GM10847 (cell line): ENCODE results near the gene RAC2.

ENCODE experiments used
- POLR2A ChIP-seq: IDR thresholded peaks from 2 replicates; pipeline ENCODE4 v1.6.1; 2011; ENCODE audit not compliant: insufficient read length; ENCODE audit errors: extremely low read depth

RAC2 gene

DNA sequence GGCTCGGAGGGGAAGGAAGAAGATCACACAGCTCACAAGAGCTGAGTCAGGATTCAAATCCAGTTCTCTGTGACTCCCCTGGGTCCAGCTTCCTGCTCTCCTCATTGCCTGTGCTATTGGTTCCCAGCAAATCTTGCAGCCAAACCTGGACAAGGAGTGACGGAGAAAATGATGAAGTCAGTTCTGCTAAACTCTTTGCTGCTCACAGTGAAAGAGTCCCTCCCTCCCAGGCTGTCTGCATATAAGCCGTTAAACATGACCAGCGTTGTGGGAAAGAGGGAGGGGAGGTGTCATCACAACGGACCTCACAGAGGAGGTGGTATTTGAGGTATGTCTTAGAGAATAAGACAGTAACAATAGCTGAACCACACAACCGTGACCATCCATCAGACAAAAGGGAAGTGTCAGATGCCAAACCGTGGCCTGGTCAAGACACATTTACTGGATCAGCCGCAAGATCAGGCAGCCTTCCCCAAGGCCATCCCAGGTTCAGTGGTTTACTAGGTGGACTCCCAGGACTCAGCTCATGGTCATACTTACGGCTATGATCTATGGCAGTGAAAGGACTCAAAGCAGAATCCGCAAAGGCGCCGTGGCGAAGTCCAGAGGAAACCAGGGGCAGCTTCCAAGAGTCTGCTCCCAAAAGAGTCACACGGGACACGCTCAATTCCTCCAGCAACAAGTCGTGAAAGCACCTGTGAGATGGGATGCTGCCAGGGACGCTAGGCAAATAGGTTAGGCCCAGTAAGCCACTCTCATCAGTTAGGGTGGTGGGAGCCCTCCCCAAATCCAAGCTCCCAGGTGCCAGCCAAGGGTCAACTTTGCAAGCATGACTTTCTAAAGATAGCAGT, 35.5 kb upstream of the RAC2 start:
- TF ChIP-seq POLR2A, result no peak

GRCh38 chr22:37278261-37278660, 34.2 kb upstream of the RAC2 start:
- no peak for TF ChIP-seq POLR2A

- no peak for TF ChIP-seq POLR2A
These were observed 33.3 kb upstream of the RAC2 start for GRCh38 chr22:37277384-37277783.

DNA sequence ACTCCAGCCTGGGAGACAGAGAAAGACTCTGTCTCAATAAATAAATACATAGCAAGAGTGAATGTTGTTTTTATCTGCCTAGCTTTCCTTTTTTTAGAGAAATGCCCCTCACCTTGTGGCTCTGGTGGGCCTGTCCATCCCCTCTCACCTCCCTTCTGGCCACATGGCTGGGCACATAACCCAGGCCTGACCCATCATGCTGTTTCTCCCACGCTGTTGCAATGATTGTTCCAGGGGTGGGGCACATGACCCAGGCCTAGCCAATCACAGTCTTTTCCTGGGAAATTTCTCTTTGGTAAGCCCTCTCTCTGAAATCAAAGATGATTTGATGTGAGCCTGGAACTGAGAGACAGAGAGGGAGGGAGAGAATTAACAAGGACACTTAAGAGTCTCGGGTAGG, 32.7 kb upstream of the RAC2 start:
- no peak for TF ChIP-seq POLR2A

GRCh38 chr22:37275622-37276021, 31.6 kb upstream of the RAC2 start:
- TF ChIP-seq POLR2A, result no peak

- no peak for TF ChIP-seq POLR2A
These were observed 31.1 kb upstream of the RAC2 start for GRCh38 chr22:37275134-37275533.

- TF ChIP-seq POLR2A, result no peak
These were observed 30.4 kb upstream of the RAC2 start for GRCh38 chr22:37274380-37274862.

DNA sequence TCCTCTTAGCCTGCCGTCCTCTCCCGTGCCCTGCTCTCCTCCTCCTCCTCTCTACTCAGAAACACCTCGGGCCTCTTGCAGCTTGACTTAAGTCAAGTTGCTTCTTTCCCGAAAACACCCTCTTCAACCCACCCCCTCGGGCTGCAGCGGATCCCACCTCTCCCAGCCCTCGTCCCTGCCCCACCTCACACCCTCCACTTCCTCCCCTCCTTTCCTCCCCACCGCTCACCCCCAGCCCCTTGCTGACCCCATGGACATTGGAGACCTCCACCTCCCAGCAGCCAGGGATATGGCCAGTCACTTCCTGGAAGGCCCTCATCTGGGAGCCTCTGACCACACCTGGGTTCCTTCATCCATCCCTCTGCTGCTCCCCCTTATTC, 29.8 kb upstream of the RAC2 start:
- TF ChIP-seq POLR2A, result no peak

GRCh38 chr22:37273126-37273845, 29.2 kb upstream of the RAC2 start:
- TF ChIP-seq POLR2A, result no peak

- no peak for TF ChIP-seq POLR2A
These were observed 27.0 kb upstream of the RAC2 start for GRCh38 chr22:37270928-37271650.

- TF ChIP-seq POLR2A, result no peak
These were observed 26.0 kb upstream of the RAC2 start for GRCh38 chr22:37269936-37270678.

DNA sequence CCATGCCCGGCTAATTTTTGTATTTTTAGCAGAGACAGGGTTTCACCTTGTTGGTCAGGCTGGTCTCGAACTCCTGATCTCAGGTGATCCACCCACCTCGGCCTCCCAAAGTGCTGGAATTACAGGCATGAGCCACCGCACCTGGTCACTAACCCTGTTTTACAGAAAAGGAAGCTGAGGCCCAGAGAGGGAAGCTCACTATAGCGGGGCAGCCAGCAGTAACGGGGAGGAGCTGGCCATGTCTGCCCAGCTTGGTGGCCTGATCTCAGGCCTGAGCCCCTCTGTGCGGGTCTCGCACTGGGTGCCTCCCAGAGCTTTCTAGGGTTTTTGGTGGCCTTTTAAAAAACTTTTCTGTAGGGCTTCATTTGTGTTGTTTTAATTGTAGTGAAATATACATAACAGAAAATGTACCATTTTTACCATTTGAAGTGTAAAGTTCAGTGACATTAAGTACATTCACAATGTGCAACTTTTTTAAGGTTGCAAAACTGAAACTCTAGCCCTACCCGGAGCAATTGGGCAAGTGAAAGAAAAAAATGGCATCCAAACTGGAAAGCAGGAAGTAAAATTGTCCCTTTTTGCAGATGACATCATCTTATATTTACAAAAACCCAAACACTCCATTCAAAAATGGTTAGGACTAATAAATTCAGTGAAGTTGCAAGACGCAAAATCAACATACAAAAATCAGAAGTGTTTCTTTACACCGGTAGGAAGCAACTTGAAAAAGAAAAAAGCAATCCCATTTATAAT, 23.8 kb upstream of the RAC2 start:
- no peak for TF ChIP-seq POLR2A

DNA sequence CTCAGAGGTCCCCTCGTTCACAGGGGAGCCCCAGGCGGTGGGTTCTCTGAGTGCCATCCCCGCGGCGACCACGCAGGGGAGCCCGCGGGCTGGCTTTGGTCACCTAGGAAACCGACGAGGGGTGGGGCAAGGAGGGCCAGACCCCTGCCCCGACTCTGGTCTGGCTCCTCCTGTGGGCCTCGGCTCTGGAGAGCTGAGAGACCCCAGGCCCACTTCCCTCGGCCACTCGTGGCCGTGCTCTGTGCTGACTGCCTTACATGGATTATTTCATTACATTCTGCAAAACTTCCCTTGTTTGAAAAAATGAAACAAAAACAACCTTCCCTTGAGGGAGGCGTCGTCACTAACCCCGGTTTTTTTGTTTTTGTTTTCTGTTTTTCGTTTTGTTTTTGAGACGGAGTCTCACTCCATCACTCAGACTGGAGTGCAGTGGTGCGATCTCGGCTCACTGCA, 23.1 kb upstream of the RAC2 start:
- TF ChIP-seq POLR2A, result peak; percentile 14

- TF ChIP-seq POLR2A, result no peak
These were observed 22.6 kb upstream of the RAC2 start for GRCh38 chr22:37266581-37267134.
